ENCODE results near the gene KRTAP10-2. TPM values are rescaled to one million over a fixed set of nuclear protein-coding genes. Genes with fewer than 3 reads are reported as not detected.

Gene KRTAP10-2
- total and polyA plus RNA-seq, 11 donors = not detected

- DNase-seq (peak in 2 of 5 donors; percentile 11 to 46), ATAC-seq (no peak)
- TF ChIP-seq POLR2A (IDR thresholded peaks at IDR 0.05) = no peak
- TF ChIP-seq CTCF (IDR thresholded peaks at IDR 0.05) = no peak
- Histone ChIP-seq H3K27me3 (peaks cover 0 to 13% (median 0%) of the 10 kb centered on the region in 9 donors), H3K4me3 (no peak overlapping the region), H3K9me3 (no peaks in the 10 kb centered on the region), H3K4me1 (no peaks in the 10 kb centered on the region), H3K27ac (no peak overlapping the region), H3K36me3 (no peaks in the 10 kb centered on the region)
- intact Hi-C loops (cut with DNase I) = no loop called here
- WGBS, 4 donors = 84 to 90% (median 87%) methylated on average over 19 to 23 of the region's 23 CpGs
Measured at GRCh38 chr21:44530903-44531605, 20.3 kb downstream of the KRTAP10-2 start.

DNA sequence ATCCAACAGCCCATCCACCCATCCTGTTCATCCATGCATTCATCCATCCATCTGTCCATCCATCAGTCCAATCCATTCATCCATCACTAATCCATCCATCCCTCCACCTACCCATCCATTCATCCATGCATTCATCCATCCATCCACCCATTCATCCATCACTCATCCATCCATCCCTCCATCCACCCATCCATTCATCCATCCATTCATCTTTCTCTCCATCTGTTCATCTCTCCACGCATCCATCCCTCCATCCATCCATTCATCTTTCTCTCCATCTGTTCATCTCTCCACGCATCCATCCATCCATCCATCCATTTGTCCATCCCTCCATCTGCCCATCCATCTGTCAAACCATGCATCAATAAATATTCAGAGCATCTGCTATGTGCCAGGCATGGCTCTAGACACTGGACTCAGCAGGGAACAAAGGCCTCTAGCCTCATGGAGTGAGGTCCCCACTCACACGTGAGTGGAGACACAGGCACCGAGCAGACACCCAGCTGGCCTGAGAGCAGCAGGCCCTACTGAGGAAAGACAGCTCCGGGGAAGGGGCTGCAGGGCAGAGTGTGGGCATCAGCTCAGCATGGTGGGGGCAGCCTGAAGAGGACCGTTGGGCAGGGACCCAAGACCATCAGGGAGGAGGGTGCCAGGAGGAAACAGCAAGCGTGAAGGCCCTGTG is 20.9 kb downstream of the KRTAP10-2 start:
- Histone ChIP-seq H3K9me3 (no peaks in the 10 kb centered on the region), H3K27ac (no peak overlapping the region), H3K27me3 (peaks cover 0 to 13% (median 0%) of the 10 kb centered on the region in 9 donors), H3K36me3 (no peaks in the 10 kb centered on the region), H3K4me3 (no peak overlapping the region), H3K4me1 (no peaks in the 10 kb centered on the region)
- ATAC-seq (no peak), DNase-seq (peak in 1 of 5 donors; percentile 18)
- WGBS, 4 donors = 81 to 90% (median 86%) methylated on average over 7 of the region's 7 CpGs
- intact Hi-C loops (cut with DNase I) = no loop called here
- TF ChIP-seq POLR2A (IDR thresholded peaks at IDR 0.05) (no peak), CTCF (IDR thresholded peaks at IDR 0.05) (no peak)

DNA sequence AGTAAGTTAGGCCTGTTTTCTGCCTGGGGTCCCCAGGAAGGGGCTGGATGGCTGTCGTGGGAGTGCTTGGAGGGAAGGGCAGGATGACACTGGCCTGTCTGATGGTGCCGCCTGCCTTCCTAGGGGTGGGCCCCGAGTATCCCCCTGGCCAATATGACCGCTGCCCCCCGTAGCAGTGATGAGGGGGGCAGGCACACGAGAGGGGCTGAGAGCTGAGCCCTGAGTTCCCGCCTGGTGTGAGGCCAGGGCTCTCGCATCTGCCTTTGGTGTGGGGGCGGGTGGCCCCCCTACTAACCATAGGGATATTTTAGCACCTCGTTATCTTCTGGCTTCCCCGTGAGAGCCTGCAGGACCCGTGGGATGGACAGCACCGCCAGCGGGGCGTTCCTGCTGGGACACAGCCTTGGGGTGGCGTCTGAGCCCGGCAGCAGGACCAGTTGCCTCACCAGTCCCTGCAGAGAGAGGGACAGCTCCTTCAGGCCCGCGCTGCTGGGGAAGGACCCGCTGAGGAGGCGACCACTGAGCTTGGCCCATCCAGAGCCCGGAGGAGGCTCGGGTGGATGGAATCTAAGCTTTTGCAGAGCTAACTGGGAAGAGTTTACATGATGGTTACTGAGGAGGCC is 21.7 kb downstream of the KRTAP10-2 start:
- intact Hi-C loops (cut with DNase I) = no loop called here
- WGBS, 4 donors = 61 to 67% (median 63%) methylated on average over 6 to 23 of the region's 23 CpGs
- no peak overlapping the region for H3K4me3 ChIP-seq
- no peaks in the 10 kb centered on the region for H3K9me3 ChIP-seq
- no peaks in the 10 kb centered on the region for H3K4me1 ChIP-seq
- H3K27ac ChIP-seq = no peak overlapping the region
- no peak for TF ChIP-seq CTCF (IDR thresholded peaks at IDR 0.05)
- no peak for TF ChIP-seq POLR2A (IDR thresholded peaks at IDR 0.05)
- peaks cover 0 to 13% (median 0%) of the 10 kb centered on the region in 9 donors for H3K27me3 ChIP-seq
- DNase-seq = peak in 1 of 5 donors; percentile 6
- ATAC-seq = no peak
- H3K36me3 ChIP-seq = no peaks in the 10 kb centered on the region

DNA sequence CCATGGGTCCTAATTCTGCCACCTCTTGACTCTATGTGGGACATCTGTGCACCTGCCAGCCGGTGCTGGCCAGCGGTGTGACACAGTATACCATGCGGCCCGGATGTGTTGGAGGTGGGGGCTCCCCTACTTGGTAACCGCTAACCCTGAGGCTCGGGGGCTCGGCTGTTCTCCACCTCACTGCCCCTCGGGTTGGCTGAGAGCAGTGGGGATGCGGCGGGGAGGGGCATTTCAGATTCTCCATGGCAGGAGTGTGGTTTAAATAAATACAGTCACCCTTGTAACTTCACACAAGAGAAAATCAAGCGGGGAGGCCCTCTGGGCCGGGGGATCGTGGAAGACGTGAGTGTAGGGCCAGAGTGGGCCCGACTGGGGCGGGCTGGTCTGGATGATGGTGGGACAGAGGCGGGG is 22.3 kb downstream of the KRTAP10-2 start:
- Histone ChIP-seq H3K27me3 (peaks cover 0 to 13% (median 0%) of the 10 kb centered on the region in 9 donors), H3K4me3 (no peak overlapping the region), H3K4me1 (no peaks in the 10 kb centered on the region), H3K9me3 (no peaks in the 10 kb centered on the region), H3K36me3 (no peaks in the 10 kb centered on the region), H3K27ac (no peak overlapping the region)
- 92 to 94% (median 93%) methylated on average over 15 to 17 of the region's 17 CpGs for WGBS, 4 donors
- intact Hi-C loops (cut with DNase I) = no loop called here
- ATAC-seq (no peak), DNase-seq (peak in 3 of 5 donors; percentile 12 to 34 (median 17))
- TF ChIP-seq POLR2A (IDR thresholded peaks at IDR 0.05) (no peak), CTCF (IDR thresholded peaks at IDR 0.05) (no peak)

Measured in heart left ventricle (tissue), 16 donors.